ENCODE results near the gene SUSD4. TPM values are rescaled to one million over a fixed set of nuclear protein-coding genes. Genes with fewer than 3 reads are reported as not detected.

SUSD4 gene
- polyA plus RNA-seq, 1 of the 3 experiments (the other 2 are of a cell fraction), result 0.31 TPM

GRCh38 chr1:223233410-223234169 lies 130.4 kb downstream of the SUSD4 start (continued):
- TF ChIP-seq FOXJ3 (CRISPR knock-in tag; IDR thresholded peaks at IDR 0.05), result no peak
- peak; percentile 76 for TF ChIP-seq MAX (IDR thresholded peaks at IDR 0.05; ENCODE audit: low read depth)
- TF ChIP-seq, protein P1, sequence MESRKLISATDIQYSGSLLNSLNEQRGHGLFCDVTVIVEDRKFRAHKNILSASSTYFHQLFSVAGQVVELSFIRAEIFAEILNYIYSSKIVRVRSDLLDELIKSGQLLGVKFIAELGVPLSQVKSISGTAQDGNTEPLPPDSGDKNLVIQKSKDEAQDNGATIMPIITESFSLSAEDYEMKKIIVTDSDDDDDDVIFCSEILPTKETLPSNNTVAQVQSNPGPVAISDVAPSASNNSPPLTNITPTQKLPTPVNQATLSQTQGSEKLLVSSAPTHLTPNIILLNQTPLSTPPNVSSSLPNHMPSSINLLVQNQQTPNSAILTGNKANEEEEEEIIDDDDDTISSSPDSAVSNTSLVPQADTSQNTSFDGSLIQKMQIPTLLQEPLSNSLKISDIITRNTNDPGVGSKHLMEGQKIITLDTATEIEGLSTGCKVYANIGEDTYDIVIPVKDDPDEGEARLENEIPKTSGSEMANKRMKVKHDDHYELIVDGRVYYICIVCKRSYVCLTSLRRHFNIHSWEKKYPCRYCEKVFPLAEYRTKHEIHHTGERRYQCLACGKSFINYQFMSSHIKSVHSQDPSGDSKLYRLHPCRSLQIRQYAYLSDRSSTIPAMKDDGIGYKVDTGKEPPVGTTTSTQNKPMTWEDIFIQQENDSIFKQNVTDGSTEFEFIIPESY (IDR thresholded peaks at IDR 0.05; ENCODE audit: borderline replicate concordance, low read depth), result no peak
- no peak for TF ChIP-seq RFX5 (IDR thresholded peaks at IDR 0.05; ENCODE audit: low read length)
- TF ChIP-seq MXI1 (IDR thresholded peaks at IDR 0.05; ENCODE audit: low read depth, low read length), result no peak
- TF ChIP-seq JUND (IDR thresholded peaks at IDR 0.05), result peak; percentile 69
- peak in 1 of 2 experiments; percentile 39; a peak in 1 of 4 replicates for TF ChIP-seq EP300 (IDR thresholded peaks at IDR 0.05; ENCODE audit: borderline replicate concordance in 1 of 2, low read depth in 1 of 2, low read length in 1 of 2)
- TF ChIP-seq NRF1 (IDR thresholded peaks at IDR 0.05; ENCODE audit: low read depth, low read length), result no peak
- TF ChIP-seq NFIC (IDR thresholded peaks at IDR 0.05; ENCODE audit: borderline replicate concordance), result peak; percentile 15; the same call in 1 of the 2 replicates

DNA sequence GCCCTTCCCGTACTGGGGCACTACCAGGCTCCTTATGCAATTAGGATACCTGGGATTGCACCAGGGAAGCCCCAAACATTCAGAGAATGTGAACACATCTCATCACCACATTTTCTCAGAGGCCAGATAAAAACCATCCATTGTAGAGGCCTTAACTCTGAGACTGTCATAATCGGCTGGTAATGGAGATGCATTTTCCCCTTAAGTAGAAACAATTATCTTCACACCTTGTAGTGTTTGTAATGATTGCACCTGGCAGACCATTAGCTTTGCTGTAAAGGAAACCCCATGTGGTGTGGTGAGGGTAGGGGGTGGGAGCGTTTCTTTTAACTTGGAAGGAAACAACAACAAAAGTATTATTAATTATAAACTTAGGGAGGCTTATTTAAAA lies 131.0 kb downstream of the SUSD4 start:
- Histone ChIP-seq H4K20me1 (ENCODE audit: insufficient read depth) (no peaks in the 10 kb centered on the region), H3K27ac (ENCODE audit: low read depth in 2 of 2, low read length in 1 of 2) (peak overlapping the region in 1 of 2 experiments; percentile 22; a peak in 1 of 4 replicates), H3K79me2 (ENCODE audit: insufficient read depth) (no peaks in the 10 kb centered on the region), H3F3A (replicated peaks; ENCODE audit: insufficient read depth) (peaks cover 14% of the 10 kb centered on the region), H3K4me1 (ENCODE audit: control insufficient read depth in 1 of 2, insufficient read depth in 2 of 2, low read depth in 1 of 2, low read length in 1 of 2) (peaks cover 0 to 19% of the 10 kb centered on the region in 2 experiments; a peak in 1 of 4 replicates), H3K36me3 (replicated peaks in 1 of 2; ENCODE audit: control insufficient read depth in 1 of 2, insufficient read depth in 2 of 2, low read length in 1 of 2) (no peaks in the 10 kb centered on the region), H3K9ac (no peak overlapping the region), H2AFZ (ENCODE audit: low read depth) (no peak overlapping the region), H3K4me2 (0 out of 2 replicates have a peak overlapping the region, but pooled peaks have one; percentile 8), H3K9me2 (no peaks in the 10 kb centered on the region), H3K9me3 (no peaks in the 10 kb centered on the region), H3K27me3 (ENCODE audit: insufficient read depth) (no peaks in the 10 kb centered on the region), H3K4me3 (ENCODE audit: low read depth in 2 of 2, low read length in 1 of 2) (no peak overlapping the region)
- CTCF ChIA-PET, result no interaction called here
- POLR2A ChIA-PET, result no interaction called here
- WGBS (ENCODE audit: low lambda C conversion rate), result 67% methylated on average over 3 of the region's 3 CpGs
- no peak for DNase-seq
- TF ChIP-seq EZH2phosphoT487 (IDR thresholded peaks at IDR 0.05; ENCODE audit: borderline replicate concordance, low read depth), result no peak
- TF ChIP-seq, protein P1 (IDR thresholded peaks at IDR 0.05; ENCODE audit: borderline replicate concordance, low read depth), result no peak
- no peak for TF ChIP-seq SIN3A (IDR thresholded peaks at IDR 0.05; ENCODE audit: borderline replicate concordance, low read depth, low read length)
- TF ChIP-seq SMC3 (IDR thresholded peaks at IDR 0.05; ENCODE audit: low read depth, low read length), result no peak
- TF ChIP-seq RCOR1 (IDR thresholded peaks at IDR 0.05; ENCODE audit: low read length), result no peak
- no peak for TF ChIP-seq JUND (IDR thresholded peaks at IDR 0.05)
- TF ChIP-seq MAX (IDR thresholded peaks at IDR 0.05; ENCODE audit: low read depth), result no peak
- TF ChIP-seq MEF2A (IDR thresholded peaks at IDR 0.05; ENCODE audit: borderline replicate concordance, low read depth), result no peak
- TF ChIP-seq RXRA (IDR thresholded peaks at IDR 0.05; ENCODE audit: borderline replicate concordance, low read depth), result no peak
- no peak for TF ChIP-seq ELF1 (IDR thresholded peaks at IDR 0.05)
- no peak for TF ChIP-seq POLR2AphosphoS5 (IDR thresholded peaks at IDR 0.05; ENCODE audit: low read depth, low read length)
- TF ChIP-seq USF2 (IDR thresholded peaks at IDR 0.05; ENCODE audit: borderline replicate concordance, low read depth, low read length), result no peak
- TF ChIP-seq FOSL2 (IDR thresholded peaks at IDR 0.05; ENCODE audit: borderline replicate concordance, low read depth), result no peak
- TF ChIP-seq, protein P2, sequence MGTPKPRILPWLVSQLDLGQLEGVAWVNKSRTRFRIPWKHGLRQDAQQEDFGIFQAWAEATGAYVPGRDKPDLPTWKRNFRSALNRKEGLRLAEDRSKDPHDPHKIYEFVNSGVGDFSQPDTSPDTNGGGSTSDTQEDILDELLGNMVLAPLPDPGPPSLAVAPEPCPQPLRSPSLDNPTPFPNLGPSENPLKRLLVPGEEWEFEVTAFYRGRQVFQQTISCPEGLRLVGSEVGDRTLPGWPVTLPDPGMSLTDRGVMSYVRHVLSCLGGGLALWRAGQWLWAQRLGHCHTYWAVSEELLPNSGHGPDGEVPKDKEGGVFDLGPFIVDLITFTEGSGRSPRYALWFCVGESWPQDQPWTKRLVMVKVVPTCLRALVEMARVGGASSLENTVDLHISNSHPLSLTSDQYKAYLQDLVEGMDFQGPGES (IDR thresholded peaks at IDR 0.05; ENCODE audit: low read depth, low read length), result no peak
- TF ChIP-seq NFIC (IDR thresholded peaks at IDR 0.05; ENCODE audit: borderline replicate concordance), result no peak
- TF ChIP-seq, protein P3, sequence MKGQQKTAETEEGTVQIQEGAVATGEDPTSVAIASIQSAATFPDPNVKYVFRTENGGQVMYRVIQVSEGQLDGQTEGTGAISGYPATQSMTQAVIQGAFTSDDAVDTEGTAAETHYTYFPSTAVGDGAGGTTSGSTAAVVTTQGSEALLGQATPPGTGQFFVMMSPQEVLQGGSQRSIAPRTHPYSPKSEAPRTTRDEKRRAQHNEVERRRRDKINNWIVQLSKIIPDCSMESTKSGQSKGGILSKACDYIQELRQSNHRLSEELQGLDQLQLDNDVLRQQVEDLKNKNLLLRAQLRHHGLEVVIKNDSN (IDR thresholded peaks at IDR 0.05; ENCODE audit: borderline replicate concordance, low read depth), result no peak
- no peak for TF ChIP-seq FOXM1 (IDR thresholded peaks at IDR 0.05; ENCODE audit: low read depth)

Measured in SK-N-SH (cell line).